OCI-LY7 (cell line): ENCODE data around the gene ZNF578.

Source experiments
- CTCF ChIP-seq: fragments of 200-600 bp; sonication (generic); conservative IDR thresholded peaks from 2 replicates; pipeline ENCODE4 v1.5.1; 2014; ENCODE audit warnings: mild to moderate bottlenecking, antibody characterized with exemption, low read length, moderate library complexity, mixed read lengths
- EZH2phosphoT487 ChIP-seq: fragments of 200-600 bp; sonication (generic); IDR thresholded peaks from 2 replicates; pipeline ENCODE4 v1.6.1; 2018; ENCODE audit warnings: low read depth, borderline replicate concordance, mild to moderate bottlenecking, mixed run types, antibody characterized with exemption, low read length, moderate library complexity, mixed read lengths

DNA sequence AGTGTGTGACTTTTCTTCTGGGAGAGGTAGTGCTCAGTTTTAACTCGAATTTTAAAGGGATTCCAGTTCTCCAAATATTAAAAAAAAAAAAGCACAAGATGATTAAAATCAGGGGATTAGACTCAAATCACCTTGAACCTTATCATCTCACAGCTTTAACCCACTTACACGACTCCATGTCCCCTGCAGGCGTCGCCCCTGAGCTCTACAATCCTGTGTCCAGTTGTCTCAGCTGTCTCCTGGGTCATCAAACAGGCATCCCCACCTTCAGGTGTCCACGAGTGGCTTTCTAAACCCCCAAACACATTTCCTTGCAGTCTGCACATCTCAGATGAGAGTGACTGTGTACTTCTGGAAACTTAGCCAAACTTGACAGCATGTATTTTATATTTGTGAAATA is 88.3 kb downstream of the ZNF578 start:
- TF ChIP-seq CTCF (no peak), EZH2phosphoT487 (no peak)
